Astrocyte of the hippocampus (primary cell): ENCODE results near the gene NANOGP8.
A peak's percentile ranks its signal among the peaks of the same experiment; 100 is the strongest.
"Not testable (repeated sequence)": the region's sequence is repeated elsewhere in the genome, so short reads cannot be mapped to it uniquely, and the experiment has no call there.

Experiments used
- DNase-seq: peaks from one replicate; pipeline ENCODE4 v3.0.0; 2011; ENCODE audit warnings: low read depth, low spot score

NANOGP8 gene

GRCh38 chr15:35095941-35096340, 10.8 kb upstream of the NANOGP8 start:
- DNase-seq, result no peak

GRCh38 chr15:35092846-35093245, 7.8 kb upstream of the NANOGP8 start:
- DNase-seq, result no peak

GRCh38 chr15:35092311-35092710, 7.2 kb upstream of the NANOGP8 start:
- DNase-seq, result no peak

DNA sequence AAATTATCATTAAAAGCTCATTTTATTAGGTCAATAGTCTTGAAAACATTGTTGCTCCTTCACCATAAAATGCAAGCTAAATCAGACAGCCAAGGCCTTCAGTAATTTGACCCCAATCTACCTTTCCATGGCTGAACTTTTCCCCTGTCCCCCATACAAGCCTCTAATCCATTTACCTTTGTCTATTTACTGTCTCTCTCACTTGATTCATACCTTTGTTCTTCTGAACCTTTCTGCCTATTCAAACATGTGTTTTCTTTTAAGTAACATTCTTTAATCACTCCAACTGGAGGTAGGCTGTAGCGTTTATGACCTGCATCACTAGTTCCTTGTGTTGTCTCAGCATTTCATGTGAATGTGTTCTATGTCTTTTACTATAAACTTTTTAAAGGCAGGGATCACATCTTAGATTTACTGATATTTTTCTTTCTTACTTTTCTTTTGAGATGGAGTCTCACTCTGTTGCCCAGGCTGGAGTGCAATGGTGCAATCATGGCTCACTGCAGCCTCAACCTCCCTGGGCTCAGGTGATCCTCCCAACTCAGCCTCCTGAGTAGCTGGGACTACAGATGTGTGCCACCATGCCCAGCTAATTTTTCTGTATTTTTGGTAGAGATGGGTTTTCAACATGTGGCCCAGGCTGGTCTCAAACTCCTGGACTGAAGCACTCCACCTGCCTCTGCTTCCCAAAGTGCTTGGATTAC, 5.2 kb upstream of the NANOGP8 start:
- DNase-seq, result no peak

DNA sequence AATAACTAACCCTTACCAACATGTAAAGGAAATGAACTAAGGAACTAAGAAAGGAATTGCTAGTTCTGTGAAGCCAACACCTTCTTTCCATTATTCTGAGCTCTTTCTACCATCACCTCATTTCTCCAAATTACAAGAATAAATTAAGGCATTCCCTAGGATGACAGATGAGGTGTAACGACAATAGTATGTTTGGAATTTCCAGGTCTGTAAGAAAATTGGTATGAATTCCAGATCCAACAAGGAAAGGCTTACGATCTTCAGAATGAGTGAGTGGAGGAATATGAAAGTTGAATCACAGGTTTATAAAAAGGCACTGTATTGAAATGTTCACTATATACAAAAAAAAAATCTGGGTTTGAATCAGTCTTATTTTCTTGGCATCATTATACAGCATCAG, 4.5 kb upstream of the NANOGP8 start:
- DNase-seq, result peak; percentile 6

- no peak for DNase-seq
Measured at GRCh38 chr15:35088329-35088728, 3.2 kb upstream of the NANOGP8 start.

- DNase-seq, result no peak
Measured at GRCh38 chr15:35087759-35088158, 2.7 kb upstream of the NANOGP8 start.

- DNase-seq, result not testable (repeated sequence)
Measured at GRCh38 chr15:35082371-35083348, 2.4 kb downstream of the NANOGP8 start.

DNA sequence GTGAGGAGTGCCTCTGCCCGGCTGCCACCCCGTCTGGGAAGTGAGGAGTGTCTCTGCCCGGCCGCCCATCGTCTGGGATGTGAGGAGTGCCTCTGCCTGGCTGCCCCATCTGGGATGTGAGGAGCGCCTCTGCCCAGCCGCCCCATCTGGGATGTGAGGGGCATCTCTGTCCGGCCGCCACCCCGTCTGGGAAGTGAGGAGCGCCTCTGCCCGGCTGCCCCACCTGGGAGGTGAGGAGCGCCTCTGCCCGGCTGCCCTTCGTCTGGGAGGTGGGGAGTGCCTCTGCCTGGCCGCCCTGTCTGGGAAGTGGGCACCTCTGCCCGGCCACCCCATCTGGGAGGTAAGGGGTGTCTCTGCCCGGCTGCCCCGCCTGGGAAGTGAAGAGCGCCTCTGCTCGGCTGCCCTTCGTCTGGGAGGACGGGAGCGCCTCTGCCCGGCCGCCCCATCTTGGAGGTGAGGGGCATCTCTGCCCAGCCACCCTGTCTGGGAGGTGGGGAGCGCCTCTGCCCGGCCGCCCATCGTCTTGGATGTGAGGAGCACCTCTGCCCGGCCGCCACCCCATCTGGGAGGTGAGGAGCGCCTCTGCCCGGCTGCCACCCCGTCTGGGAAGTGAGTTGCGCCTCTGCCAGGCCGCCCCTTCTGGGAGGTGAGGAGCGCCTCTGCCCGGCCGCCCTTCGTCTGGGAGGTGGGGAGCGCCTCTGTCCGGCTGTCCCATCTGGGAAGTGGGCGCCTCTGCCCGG, 3.3 kb downstream of the NANOGP8 start:
- not testable (repeated sequence) for DNase-seq

DNA sequence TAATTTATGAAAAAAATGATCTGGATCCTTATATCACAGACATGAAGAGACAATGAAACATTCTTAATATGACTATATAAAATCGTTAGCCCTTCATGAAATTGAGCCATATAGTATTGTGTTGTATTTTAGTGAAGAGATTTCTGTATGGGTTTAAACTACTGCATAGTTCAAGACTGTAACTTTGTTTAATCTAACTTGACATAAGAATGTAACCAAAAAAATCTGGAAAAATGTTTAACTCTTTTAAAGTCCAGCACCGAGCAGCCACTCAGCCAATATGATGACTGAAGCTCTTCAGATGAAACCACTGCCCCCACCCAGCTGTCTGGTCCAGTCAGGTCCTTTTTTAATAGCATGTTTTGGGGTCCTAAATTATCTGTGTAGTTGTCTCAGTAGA, 4.9 kb downstream of the NANOGP8 start:
- no peak for DNase-seq

DNA sequence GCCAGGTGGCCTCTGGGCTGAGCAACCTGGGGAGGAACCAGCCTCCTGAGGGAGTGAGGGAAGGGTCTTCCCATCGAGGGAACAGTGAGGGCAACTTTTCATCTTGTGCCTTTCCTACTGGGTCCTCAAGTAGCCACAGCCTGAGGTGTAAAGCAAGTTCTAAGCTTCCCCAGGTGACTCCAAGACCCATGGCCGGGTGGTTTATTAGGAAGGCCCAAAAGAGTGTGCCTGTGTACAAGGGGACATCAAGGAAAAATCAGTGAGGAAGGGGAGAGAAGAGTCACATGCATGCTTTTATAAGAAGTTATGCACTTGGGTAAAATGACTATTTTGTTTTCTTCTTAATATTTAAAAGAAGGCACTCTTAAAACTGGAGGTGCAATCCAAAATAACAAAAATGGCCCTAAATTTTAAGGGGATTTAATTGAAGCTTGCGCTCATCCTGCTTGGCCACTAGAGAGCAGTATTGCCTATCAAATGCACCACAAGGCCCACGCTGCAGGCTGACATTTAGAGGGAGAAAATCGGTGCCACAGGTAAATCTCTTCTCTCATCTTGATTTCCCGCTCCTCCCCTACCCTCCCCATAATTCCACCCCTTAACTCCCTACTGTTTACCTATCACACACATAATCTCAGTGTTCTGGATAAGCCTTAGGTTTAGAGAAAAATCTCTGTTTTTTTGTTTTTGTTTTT, 6.7 kb downstream of the NANOGP8 start:
- DNase-seq, result peak; percentile 73

DNA sequence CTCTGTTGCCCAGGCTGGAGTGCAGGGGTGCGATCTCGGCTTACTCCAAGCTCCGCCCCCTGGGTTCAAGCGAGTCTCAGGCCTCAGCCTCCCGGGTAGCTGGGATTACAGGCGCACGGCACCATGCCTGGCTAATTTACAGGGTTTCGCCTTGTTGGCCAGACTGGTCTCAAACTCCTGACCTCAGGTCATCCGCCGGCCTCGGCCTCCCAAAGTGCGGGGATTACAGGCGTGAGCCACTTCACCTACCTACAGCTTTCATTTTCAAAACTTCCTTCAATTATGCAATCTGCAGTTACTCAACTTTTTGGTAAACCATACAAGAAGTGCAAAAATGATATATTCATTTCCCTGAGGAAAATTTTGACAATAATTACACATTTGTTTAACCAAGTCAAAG, 14.0 kb downstream of the NANOGP8 start:
- DNase-seq, result no peak

- DNase-seq, result no peak
Measured at GRCh38 chr15:35068846-35069475, 16.1 kb downstream of the NANOGP8 start.

DNA sequence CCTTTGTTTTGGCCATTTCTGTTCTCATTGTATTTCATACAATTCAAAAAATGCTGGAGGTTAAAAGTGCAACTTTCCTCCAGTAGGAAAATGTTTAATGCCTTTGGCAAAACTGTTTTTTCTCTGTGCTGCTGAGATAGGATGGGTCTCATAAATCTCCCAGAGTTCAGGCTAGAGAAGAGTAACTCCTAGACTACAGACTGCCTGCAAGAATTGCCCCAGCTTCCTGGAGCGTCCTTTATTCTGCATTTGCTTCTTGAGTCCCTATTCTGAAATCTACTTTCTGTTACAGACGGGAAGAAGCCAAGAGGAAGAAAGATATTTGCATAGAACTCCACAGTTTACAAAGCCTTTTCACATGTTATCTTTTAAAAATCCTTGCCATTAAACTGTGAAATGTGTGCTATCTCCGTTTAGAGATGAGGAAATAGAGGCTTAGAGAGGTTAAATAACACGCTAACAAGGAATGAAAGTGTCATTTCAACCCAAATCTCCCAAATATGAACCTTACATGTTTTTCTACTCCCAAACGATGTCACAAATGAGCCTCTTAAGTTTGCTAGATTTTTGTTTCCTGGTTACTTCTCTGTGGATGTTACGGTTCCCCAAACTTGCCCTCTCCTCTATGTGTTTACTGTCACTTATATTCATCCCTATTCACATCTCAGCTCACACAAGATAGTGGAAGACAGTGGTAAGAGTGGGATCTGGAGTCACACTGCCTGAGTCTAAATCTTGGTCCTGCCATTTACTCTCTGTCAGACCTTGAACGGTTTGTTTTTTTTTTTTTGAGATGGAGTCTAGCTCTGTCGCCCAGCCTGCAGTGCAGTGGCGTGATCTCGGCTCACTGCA, 17.4 kb downstream of the NANOGP8 start:
- no peak for DNase-seq

DNA sequence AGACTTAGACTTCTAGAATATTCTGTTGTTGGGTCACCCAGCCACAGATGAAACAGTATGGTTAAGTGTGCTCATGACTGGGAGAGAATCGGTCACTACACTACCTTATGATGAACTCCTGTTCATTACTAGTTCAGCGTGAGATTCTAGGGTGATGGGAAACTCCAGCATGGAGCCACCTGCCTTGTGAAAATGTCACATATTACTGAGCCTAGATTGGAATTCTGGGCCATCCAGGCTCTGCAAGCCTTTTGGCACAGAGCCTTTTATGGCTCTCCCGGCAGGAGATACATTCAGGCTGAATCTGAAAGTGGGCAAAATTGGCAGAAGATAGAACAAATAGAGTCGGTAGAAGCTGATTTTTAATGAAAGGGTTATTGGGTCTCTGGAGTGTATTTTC, 19.0 kb downstream of the NANOGP8 start:
- DNase-seq, result no peak

GRCh38 chr15:35064576-35065190, 20.4 kb downstream of the NANOGP8 start:
- DNase-seq, result no peak

GRCh38 chr15:35062738-35063099, 22.4 kb downstream of the NANOGP8 start:
- DNase-seq, result no peak

DNA sequence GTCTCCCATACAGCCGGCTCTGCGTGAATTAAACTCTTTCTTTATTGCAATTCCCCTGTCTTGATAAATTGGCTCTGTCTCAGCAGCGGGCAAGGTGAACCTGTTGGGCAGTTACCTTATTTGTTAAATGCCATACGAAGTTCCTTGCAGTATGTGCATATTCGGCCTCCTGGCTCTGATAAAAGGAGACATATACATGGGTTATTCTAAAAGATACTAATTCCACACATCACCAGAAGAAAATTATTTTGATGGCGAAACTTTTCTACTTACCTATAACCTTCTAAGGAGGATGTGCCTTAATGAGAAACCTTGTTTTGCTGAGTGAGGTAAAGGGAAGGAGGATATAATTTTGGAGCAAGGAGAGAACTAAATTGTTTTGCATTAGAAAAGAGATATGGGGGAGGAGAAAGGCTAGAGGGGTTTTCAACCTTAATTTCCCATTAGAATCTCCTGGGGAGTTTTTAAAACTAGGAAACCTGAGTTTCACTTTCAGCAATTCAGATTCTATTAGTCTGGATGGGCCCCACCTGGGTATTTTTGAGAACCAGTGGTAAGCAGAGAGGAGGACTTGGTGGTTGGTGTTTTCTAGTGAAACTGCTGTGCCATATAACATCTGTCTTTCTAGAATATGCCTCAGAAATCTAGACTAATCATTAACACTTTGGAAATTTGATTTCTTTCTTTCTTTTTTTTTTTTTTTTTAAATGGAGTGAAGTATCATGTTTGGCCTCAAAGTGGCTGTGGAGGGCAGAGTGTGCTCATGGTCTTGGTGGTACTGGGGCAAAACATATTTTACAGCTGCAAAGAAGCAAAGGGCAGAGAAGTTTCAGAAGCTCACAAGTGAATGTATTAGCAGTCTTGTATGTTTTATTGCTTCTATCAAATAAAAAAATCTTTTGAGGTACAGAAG, 23.0 kb downstream of the NANOGP8 start:
- no peak for DNase-seq
